K562 (cell line): ENCODE measurements around the gene LTO1. TPM values are rescaled to one million over a fixed set of nuclear protein-coding genes. Genes with fewer than 3 reads are reported as not detected.
A peak's percentile ranks its signal among the peaks of the same experiment; 100 is the strongest.

Experiments
- ATAC-seq: fragments of 200-7000 bp; cut with Tn5 transposase; 3 replicates; pipeline ENCODE4 v1.9.1; 2020; ENCODE audit warnings: moderate library complexity
- BruUV-seq: library from RNA; stranded (reverse); fragments of 400-500 nt; replicated peaks from 2 replicates; lab custom pipeline; 2021; lab: Mats Ljungman, UMichigan
- CTCF ChIA-PET: fragments of 300-600 bp; formaldehyde crosslinking; extraction: SDS; loops from one replicate; lab custom pipeline; 2021; ENCODE audit warnings: low intra/inter-chr PET ratio; lab: Yijun Ruan, JAX
- POLR2A ChIA-PET: fragments of 300-600, 350-650 bp; sonication (Branson Sonifier 250); formaldehyde crosslinking; extraction: SDS; loops from one replicate; lab custom pipeline; 2021; ENCODE audit warnings: antibody characterized with exemption, inconsistent platforms; lab: Yijun Ruan, JAX
- DNase-seq, 4 experiments: peaks; one replicate each; pipeline versions ENCODE4 v3.0.0 to v3.0.0-alpha.2; 2011 to 2018; ENCODE audit warnings: low spot score in 3 of 4, mixed read lengths in 3 of 4; ENCODE audit errors: extremely low read depth in 1 of 4
- FAIRE-seq: peaks from 2 replicates; lab custom pipeline; 2011; peaks lifted over from hg19 to GRCh38; lab: Jason Lieb, UNC
- H2AFZ ChIP-seq: 2 replicates; pipeline ENCODE4 v1.6.0; 2011; ENCODE audit warnings: low read depth, low read length, control low read depth, inconsistent platforms
- H3K27ac ChIP-seq: fragments of 200-600 bp; 3 replicates; pipeline ENCODE4 v1.8.0; 2011; ENCODE audit warnings: low read depth, mild to moderate bottlenecking, control low read depth, inconsistent platforms, low read length, moderate library complexity, mixed read lengths; ENCODE audit errors: extremely low read depth
- H3K27me3 ChIP-seq, 2 experiments: fragments of 300-600 bp in 1 of 2; 2 replicates in 1 of 2; 3 replicates in 1 of 2; pipeline versions ENCODE4 v1.6.0 to v1.8.0; 2011; ENCODE audit warnings: inconsistent platforms in 2 of 2, low read length in 2 of 2, mild to moderate bottlenecking in 1 of 2, mixed read lengths in 1 of 2, moderate library complexity in 1 of 2; ENCODE audit not compliant: control insufficient read depth in 2 of 2, insufficient read depth in 2 of 2
- H3K36me3 ChIP-seq: fragments of 300-600 bp; 3 replicates; pipeline ENCODE4 v1.8.0; 2011; ENCODE audit warnings: mild to moderate bottlenecking, low read length, inconsistent platforms; ENCODE audit not compliant: control insufficient read depth, insufficient read depth
- H3K4me1 ChIP-seq, 2 experiments: fragments of 200-600 bp in 1 of 2; replicated peaks in 1 of 2; 2 replicates in 1 of 2; 3 replicates in 1 of 2; pipeline versions ENCODE4 v1.5.1 to v1.8.0; 2011; ENCODE audit warnings: inconsistent platforms in 2 of 2, low read length in 2 of 2, mild to moderate bottlenecking in 1 of 2, mixed read lengths in 1 of 2, moderate library complexity in 1 of 2; ENCODE audit not compliant: control insufficient read depth in 2 of 2, insufficient read depth in 2 of 2
- H3K4me2 ChIP-seq: 2 replicates; pipeline ENCODE4 v1.6.1; 2011; ENCODE audit warnings: low read length, control low read depth, inconsistent platforms, mixed read lengths; ENCODE audit not compliant: insufficient read depth
- H3K4me3 ChIP-seq: fragments of 200-600 bp; sonication (generic), shearing (Covaris generic); 2 replicates; pipeline ENCODE4 v1.5.1; 2016; ENCODE audit warnings: control low read depth, inconsistent platforms
- H3K79me2 ChIP-seq: fragments of 200-600 bp; 3 replicates; pipeline ENCODE4 v1.8.0; 2011; ENCODE audit warnings: low read length, inconsistent platforms; ENCODE audit not compliant: control insufficient read depth, insufficient read depth
- H3K9ac ChIP-seq, 2 experiments: 2 replicates each; pipeline versions ENCODE4 v1.6.0 to v1.6.1; 2011; ENCODE audit warnings: low read depth in 2 of 2, low read length in 2 of 2, control low read depth in 1 of 2, inconsistent platforms in 1 of 2, mild to moderate bottlenecking in 1 of 2, mixed read lengths in 1 of 2; ENCODE audit not compliant: insufficient read depth in 1 of 2
- H3K9me1 ChIP-seq: one replicate; pipeline ENCODE4 v1.6.0; 2011; ENCODE audit warnings: inconsistent platforms, mild to moderate bottlenecking, low read length, moderate library complexity; ENCODE audit not compliant: control insufficient read depth, insufficient read depth
- H3K9me3 ChIP-seq: replicated peaks from 2 replicates; pipeline ENCODE4 v1.5.1; 2011; ENCODE audit warnings: low read depth, low read length, inconsistent platforms; ENCODE audit not compliant: control insufficient read depth, insufficient read depth
- H4K20me1 ChIP-seq: replicated peaks from 2 replicates; pipeline ENCODE4 v1.6.1; 2011; ENCODE audit warnings: low read length, inconsistent platforms, mixed read lengths; ENCODE audit not compliant: control insufficient read depth, insufficient read depth
- POLR2G ChIP-seq: fragments of 200-400 bp; formaldehyde crosslinking; IDR thresholded peaks from 2 replicates; pipeline ENCODE4 v1.6.1; 2017; ENCODE audit warnings: low read depth, mild to moderate bottlenecking, antibody characterized with exemption, low read length, moderate library complexity
- WGBS: fragments of 100-300 bp; shearing (Covaris generic); methylation state at CpG from one replicate; pipeline ENCODE4 v1.1.6; 2016; ENCODE audit warnings: low coverage, mixed read lengths; ENCODE audit not compliant: insufficient coverage; ENCODE audit errors: missing lambda C conversion rate; 5-methylcytosine and 5-hydroxymethylcytosine counted together
- in situ Hi-C: fragments of 300-500 bp; cut with MboI; formaldehyde crosslinking; loops from 4 replicates; pipeline ENCODE4 v1.15.0; 2018; ENCODE audit warnings: inconsistent platforms, mixed read lengths
- intact Hi-C: fragments of 100-400 bp; cut with micrococcal nuclease; formaldehyde crosslinking; loops from 2 replicates; pipeline ENCODE4 v1.14.2; 2022
- polyA plus RNA-seq, 8 experiments: library from polyadenylated mRNA; depleted of rRNA in 4 of 8; stranded (reverse) in 5 of 8; unstranded in 3 of 8; fragments of >200 nt; fragmentation: Nextera tagmentation in 2 of 8; fragmentation: Illumina TruSeq in 1 of 8; extraction: Ambion mirVana in 2 of 8; extraction: Trizol in 1 of 8; gene quantifications; 2 replicates each; pipeline versions ENCODE4 v1.2.1 to v1.2.3, GENCODE V29; 2011 to 2014; ENCODE audit warnings: inconsistent platforms in 1 of 8, missing spikeins in 1 of 8
- total RNA-seq, 7 experiments: library from RNA; depleted of rRNA in 6 of 7; stranded (reverse); fragments of >200 nt in 6 of 7; fragmentation: Illumina TruSeq in 2 of 7; extraction: Trizol in 2 of 7; gene quantifications; 2 replicates each; pipeline versions ENCODE4 v1.2.1 to v1.2.3, GENCODE V29; 2011 to 2021; ENCODE audit warnings: low replicate concordance in 1 of 7
- TF ChIP-seq, protein P1 (sequence below): fragments of 450-650 bp; IDR thresholded peaks from 2 replicates; pipeline ENCODE4 v1.6.1; 2016; ENCODE audit warnings: missing biosample characterization, missing genetic modification characterization

Gene LTO1
- total and polyA plus RNA-seq, 9 of the 15 experiments (the other 6 are each of a cell fraction or from before 2014, with no cell fraction given), result 2.6 to 43.4 (median 19.1) TPM

DNA sequence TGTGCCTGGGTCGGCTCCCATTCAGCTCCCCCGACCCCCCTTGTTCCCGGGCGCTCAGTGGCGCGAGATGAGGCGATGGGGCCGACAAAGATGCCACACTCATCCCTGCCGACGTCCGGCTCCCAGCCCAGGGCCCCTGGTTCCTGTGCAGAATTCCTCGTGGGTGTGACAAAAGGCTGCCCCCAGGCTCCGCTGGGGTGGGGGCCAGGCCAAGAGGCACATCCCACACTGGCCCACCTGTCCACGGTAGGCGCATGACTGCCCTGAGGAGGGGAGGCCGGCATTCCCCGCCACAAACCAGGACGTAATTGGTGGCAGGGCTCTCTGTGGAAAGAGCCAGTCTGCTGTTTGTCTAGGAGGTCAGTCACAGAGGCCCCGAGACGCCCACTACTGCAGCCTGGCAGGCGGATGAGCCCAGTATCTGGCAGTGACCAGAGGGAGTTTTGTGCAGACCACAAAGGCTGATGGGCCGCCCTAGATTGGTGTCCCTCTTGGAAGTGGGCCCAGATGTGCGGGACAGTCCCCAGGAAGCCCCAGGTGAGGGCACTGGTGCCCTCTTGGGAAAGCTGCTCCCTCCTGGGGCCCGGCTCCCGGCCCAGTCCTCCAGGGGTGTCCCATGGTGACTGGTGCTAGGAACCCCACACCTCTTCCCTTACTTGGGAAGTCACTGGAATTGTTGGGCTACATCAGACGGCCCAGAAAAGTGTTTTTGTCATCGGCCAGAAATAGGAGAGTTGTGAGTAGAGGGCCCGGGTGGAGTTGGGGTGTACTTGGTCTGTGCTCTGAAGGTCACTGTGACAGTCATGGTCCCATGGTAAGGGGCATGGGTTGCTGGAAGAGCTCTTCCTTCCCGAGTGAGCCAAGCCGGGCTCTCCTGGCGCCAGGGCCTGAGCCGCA, 28.4 kb downstream of the LTO1 start:
- Histone ChIP-seq H3K79me2 (no peaks in the 10 kb centered on the region), H3K4me1 (peaks cover 3 to 70% of the 10 kb centered on the region in 2 experiments; a peak in 4 of 5 replicates), H4K20me1 (no peaks in the 10 kb centered on the region; the same call in none of the 2 replicates), H3K36me3 (no peaks in the 10 kb centered on the region), H3K9me3 (no peaks in the 10 kb centered on the region), H3K9ac (no peak overlapping the region; a peak in 1 of 4 replicates), H3K9me1 (peaks cover 3% of the 10 kb centered on the region), H2AFZ (no peak overlapping the region), H3K27me3 (no peaks in the 10 kb centered on the region), H3K27ac (no peak overlapping the region), H3K4me2 (no peak overlapping the region), H3K4me3 (no peak overlapping the region)
- in situ Hi-C loops (no loop called here), intact Hi-C loops (loop anchor here (10.0 kb wide), 3 partner anchors 412 to 1012 kb away; no protein-coding TSS in a partner anchor)
- TF ChIP-seq POLR2G, result peak; percentile 58; the same call in 1 of the 2 replicates
- TF ChIP-seq, protein P1, sequence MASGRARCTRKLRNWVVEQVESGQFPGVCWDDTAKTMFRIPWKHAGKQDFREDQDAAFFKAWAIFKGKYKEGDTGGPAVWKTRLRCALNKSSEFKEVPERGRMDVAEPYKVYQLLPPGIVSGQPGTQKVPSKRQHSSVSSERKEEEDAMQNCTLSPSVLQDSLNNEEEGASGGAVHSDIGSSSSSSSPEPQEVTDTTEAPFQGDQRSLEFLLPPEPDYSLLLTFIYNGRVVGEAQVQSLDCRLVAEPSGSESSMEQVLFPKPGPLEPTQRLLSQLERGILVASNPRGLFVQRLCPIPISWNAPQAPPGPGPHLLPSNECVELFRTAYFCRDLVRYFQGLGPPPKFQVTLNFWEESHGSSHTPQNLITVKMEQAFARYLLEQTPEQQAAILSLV (tag), result no peak
- ChIA-PET CTCF (no interaction called here), POLR2A (interaction anchor here (0.6 to 0.9 kb wide), 3 partner anchors 42 to 353 kb away, joined by 3 to 5 read pairs (median 4); partner anchors contain the start of gene MYEOV)
- DNase-seq, result no peak
- WGBS, result 62% methylated on average over 26 of the region's 32 CpGs
- no peak for FAIRE-seq
- no peak for ATAC-seq
- no TSS peak for BruUV-seq
